WTC11 (cell line): ENCODE results near the gene RSL1D1.

Source experiments
- CREB1 ChIP-seq: sonication (generic); formaldehyde crosslinking; IDR thresholded peaks from 2 replicates; pipeline ENCODE4 v1.8.0; 2023; ENCODE audit warnings: mild to moderate bottlenecking, missing genetic modification reagents
- CREM ChIP-seq: sonication (generic); formaldehyde crosslinking; IDR thresholded peaks from 2 replicates; pipeline ENCODE4 v1.8.1; 2022; ENCODE audit warnings: mild to moderate bottlenecking, missing genetic modification reagents, moderate library complexity
- E2F1 ChIP-seq: sonication (generic); formaldehyde crosslinking; IDR thresholded peaks from 2 replicates; pipeline ENCODE4 v1.8.0; 2022; ENCODE audit warnings: mild to moderate bottlenecking, missing genetic modification reagents
- FOXJ3 ChIP-seq: sonication (generic); formaldehyde crosslinking; IDR thresholded peaks from 2 replicates; pipeline ENCODE4 v1.9.0; 2021; ENCODE audit warnings: missing genetic modification reagents, mild to moderate bottlenecking, borderline replicate concordance
- FOXP4 ChIP-seq: sonication (generic); formaldehyde crosslinking; IDR thresholded peaks from 2 replicates; pipeline ENCODE4 v1.8.0; 2022; ENCODE audit warnings: mild to moderate bottlenecking, missing genetic modification reagents
- GRHL2 ChIP-seq: fragments of 250-450 bp; sonication (Bioruptor Pico); IDR thresholded peaks from 2 replicates; pipeline ENCODE4 v1.8.0; 2022; ENCODE audit warnings: mild to moderate bottlenecking, moderate library complexity; ENCODE audit not compliant: insufficient replicate concordance, severe bottlenecking
- IRF2 ChIP-seq: sonication (generic); formaldehyde crosslinking; IDR thresholded peaks from 2 replicates; pipeline ENCODE4 v1.8.0; 2022; ENCODE audit warnings: low read depth, missing genetic modification reagents, borderline replicate concordance
- MAX ChIP-seq: sonication (generic); formaldehyde crosslinking; IDR thresholded peaks from 2 replicates; pipeline ENCODE4 v1.8.0; 2022; ENCODE audit warnings: mild to moderate bottlenecking, missing genetic modification reagents
- NFE2L1 ChIP-seq: sonication (generic); formaldehyde crosslinking; IDR thresholded peaks from 2 replicates; pipeline ENCODE4 v1.8.1; 2023; ENCODE audit warnings: missing genetic modification reagents
- SP1 ChIP-seq: sonication (generic); formaldehyde crosslinking; conservative IDR thresholded peaks from 2 replicates; pipeline ENCODE4 v1.8.1; 2022; ENCODE audit warnings: missing genetic modification reagents
- TEAD4 ChIP-seq: sonication (generic); formaldehyde crosslinking; IDR thresholded peaks from 2 replicates; pipeline ENCODE4 v1.8.0; 2022; ENCODE audit warnings: mild to moderate bottlenecking, missing genetic modification reagents
- TF ChIP-seq, protein P1 (sequence below): fragments of 200-600 bp; IDR thresholded peaks from 2 replicates; pipeline ENCODE4 v1.8.0; 2022; ENCODE audit warnings: antibody characterized with exemption
- TF ChIP-seq, protein P2 (sequence below): sonication (generic); formaldehyde crosslinking; IDR thresholded peaks from 2 replicates; pipeline ENCODE4 v1.8.1; 2022; ENCODE audit warnings: missing genetic modification reagents, borderline replicate concordance
- TF ChIP-seq, protein P3 (sequence below): sonication (generic); formaldehyde crosslinking; conservative IDR thresholded peaks from 2 replicates; pipeline ENCODE4 v1.8.1; 2022; ENCODE audit warnings: mild to moderate bottlenecking, missing genetic modification reagents

DNA sequence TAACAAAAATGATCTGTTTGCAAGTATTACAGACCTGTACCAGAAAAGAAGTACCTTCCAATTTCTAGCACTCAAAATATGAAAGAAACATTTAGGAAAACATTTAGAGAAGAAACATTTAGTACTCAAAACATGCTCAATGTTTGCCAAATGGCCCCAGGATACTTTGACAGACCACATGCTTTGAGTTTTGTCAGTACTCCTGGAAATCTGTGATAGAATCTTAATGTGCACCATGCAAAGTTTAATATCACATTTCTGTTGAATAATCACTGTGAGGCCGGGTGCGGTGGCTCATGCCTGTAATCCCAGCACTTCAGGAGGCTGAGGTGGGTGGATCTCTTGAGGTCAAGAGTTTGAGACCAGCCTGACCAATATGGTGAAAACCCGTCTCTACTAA lies 45.8 kb downstream of the RSL1D1 start:
- TF ChIP-seq, protein P1, sequence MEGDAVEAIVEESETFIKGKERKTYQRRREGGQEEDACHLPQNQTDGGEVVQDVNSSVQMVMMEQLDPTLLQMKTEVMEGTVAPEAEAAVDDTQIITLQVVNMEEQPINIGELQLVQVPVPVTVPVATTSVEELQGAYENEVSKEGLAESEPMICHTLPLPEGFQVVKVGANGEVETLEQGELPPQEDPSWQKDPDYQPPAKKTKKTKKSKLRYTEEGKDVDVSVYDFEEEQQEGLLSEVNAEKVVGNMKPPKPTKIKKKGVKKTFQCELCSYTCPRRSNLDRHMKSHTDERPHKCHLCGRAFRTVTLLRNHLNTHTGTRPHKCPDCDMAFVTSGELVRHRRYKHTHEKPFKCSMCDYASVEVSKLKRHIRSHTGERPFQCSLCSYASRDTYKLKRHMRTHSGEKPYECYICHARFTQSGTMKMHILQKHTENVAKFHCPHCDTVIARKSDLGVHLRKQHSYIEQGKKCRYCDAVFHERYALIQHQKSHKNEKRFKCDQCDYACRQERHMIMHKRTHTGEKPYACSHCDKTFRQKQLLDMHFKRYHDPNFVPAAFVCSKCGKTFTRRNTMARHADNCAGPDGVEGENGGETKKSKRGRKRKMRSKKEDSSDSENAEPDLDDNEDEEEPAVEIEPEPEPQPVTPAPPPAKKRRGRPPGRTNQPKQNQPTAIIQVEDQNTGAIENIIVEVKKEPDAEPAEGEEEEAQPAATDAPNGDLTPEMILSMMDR = no peak
- TF ChIP-seq TEAD4 (CRISPR knock-in tag) (no peak), FOXJ3 (CRISPR knock-in tag) (no peak), CREB1 (CRISPR knock-in tag) (no peak), MAX (CRISPR knock-in tag) (no peak), CREM (no peak), FOXP4 (no peak), E2F1 (no peak), IRF2 (CRISPR knock-in tag) (no peak), NFE2L1 (CRISPR knock-in tag) (no peak), SP1 (no peak), GRHL2 (CRISPR knock-in tag) (no peak)
- TF ChIP-seq, protein P2, sequence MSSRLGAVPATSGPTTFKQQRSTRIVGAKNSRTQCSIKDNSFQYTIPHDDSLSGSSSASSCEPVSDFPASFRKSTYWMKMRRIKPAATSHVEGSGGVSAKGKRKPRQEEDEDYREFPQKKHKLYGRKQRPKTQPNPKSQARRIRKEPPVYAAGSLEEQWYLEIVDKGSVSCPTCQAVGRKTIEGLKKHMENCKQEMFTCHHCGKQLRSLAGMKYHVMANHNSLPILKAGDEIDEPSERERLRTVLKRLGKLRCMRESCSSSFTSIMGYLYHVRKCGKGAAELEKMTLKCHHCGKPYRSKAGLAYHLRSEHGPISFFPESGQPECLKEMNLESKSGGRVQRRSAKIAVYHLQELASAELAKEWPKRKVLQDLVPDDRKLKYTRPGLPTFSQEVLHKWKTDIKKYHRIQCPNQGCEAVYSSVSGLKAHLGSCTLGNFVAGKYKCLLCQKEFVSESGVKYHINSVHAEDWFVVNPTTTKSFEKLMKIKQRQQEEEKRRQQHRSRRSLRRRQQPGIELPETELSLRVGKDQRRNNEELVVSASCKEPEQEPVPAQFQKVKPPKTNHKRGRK (CRISPR knock-in tag) = no peak
- TF ChIP-seq, protein P3, sequence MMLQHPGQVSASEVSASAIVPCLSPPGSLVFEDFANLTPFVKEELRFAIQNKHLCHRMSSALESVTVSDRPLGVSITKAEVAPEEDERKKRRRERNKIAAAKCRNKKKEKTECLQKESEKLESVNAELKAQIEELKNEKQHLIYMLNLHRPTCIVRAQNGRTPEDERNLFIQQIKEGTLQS (CRISPR knock-in tag) = no peak
